Natural killer cell (primary cell): ENCODE measurements around the gene STUM. TPM values are rescaled to one million over a fixed set of nuclear protein-coding genes. Genes with fewer than 3 reads are reported as not detected.
A peak's percentile ranks its signal among the peaks of the same experiment; 100 is the strongest.

Source experiments
- ATAC-seq, 3 donors: fragments of 150-1000 bp in 2 of 3; fragments of 200-7000 bp in 1 of 3; cut with Tn5 transposase; 1 replicate in 1 of 3; 2 replicates in 2 of 3; pipeline ENCODE4 v1.10.0; 2021; ENCODE audit warnings: mild to moderate bottlenecking in 2 of 3, moderate library complexity in 2 of 3
- DNase-seq, 2 donors: peaks; one replicate each; pipeline versions ENCODE4 v3.0.0 to v3.0.0-alpha.2; 2013 to 2021; ENCODE audit warnings: mixed read lengths in 1 of 2
- H3K27ac ChIP-seq: one replicate; pipeline ENCODE4 v1.5.1; 2013; ENCODE audit warnings: mild to moderate bottlenecking, low read length
- H3K27me3 ChIP-seq: one replicate; pipeline ENCODE4 v1.6.1; 2013; ENCODE audit warnings: low read length; ENCODE audit not compliant: control insufficient read depth, insufficient read depth
- H3K36me3 ChIP-seq: one replicate; pipeline ENCODE4 v1.6.1; 2013; ENCODE audit warnings: low read length; ENCODE audit not compliant: control insufficient read depth, insufficient read depth
- H3K4me1 ChIP-seq: one replicate; pipeline ENCODE4 v1.6.1; 2013; ENCODE audit warnings: low read length; ENCODE audit not compliant: control insufficient read depth, insufficient read depth
- H3K4me3 ChIP-seq: one replicate; pipeline ENCODE4 v1.5.1; 2013; ENCODE audit warnings: low read length
- H3K9me3 ChIP-seq: one replicate; pipeline ENCODE4 v1.6.1; 2013; ENCODE audit warnings: low read length; ENCODE audit not compliant: control insufficient read depth, insufficient read depth
- H3K27ac Mint-ChIP-seq, 2 donors: one replicate each; pipeline ENCODE4 v1.8.0; 2022; ENCODE audit warnings: mild to moderate bottlenecking in 2 of 2, mixed read lengths in 2 of 2, moderate library complexity in 1 of 2
- H3K27me3 Mint-ChIP-seq, 2 donors: one replicate each; pipeline ENCODE4 v1.8.0; 2022; ENCODE audit warnings: low read depth in 2 of 2, mixed read lengths in 2 of 2
- H3K36me3 Mint-ChIP-seq: one replicate; pipeline ENCODE4 v1.8.0; 2022; ENCODE audit warnings: mixed read lengths
- H3K4me1 Mint-ChIP-seq, 2 donors: one replicate each; pipeline ENCODE4 v1.8.0; 2022; ENCODE audit warnings: mixed read lengths in 2 of 2
- H3K4me3 Mint-ChIP-seq: one replicate; pipeline ENCODE4 v1.8.0; 2022; ENCODE audit warnings: mild to moderate bottlenecking, moderate library complexity, mixed read lengths
- H3K9me3 Mint-ChIP-seq, 2 donors: one replicate each; pipeline ENCODE4 v1.8.0; 2022; ENCODE audit warnings: mixed read lengths in 2 of 2
- CTCF ChIP-seq: fragments of 200-600 bp; IDR thresholded peaks from one replicate; pipeline ENCODE4 v1.8.0; 2022; ENCODE audit warnings: antibody characterized with exemption
- WGBS: methylation state at CpG from one replicate; pipeline ENCODE4 v1.1.7; 2013; ENCODE audit warnings: missing lambda C conversion rate; ENCODE audit not compliant: insufficient coverage; 5-methylcytosine and 5-hydroxymethylcytosine counted together
- intact Hi-C: fragments of 100-400 bp; cut with micrococcal nuclease; formaldehyde crosslinking; loops from one replicate; pipeline ENCODE4 v1.14.2; 2022
- total RNA-seq, 4 donors: library from RNA; stranded (reverse); fragments of 120-200 nt in 1 of 4; gene quantifications; one replicate each; pipeline versions ENCODE4 v1.2.3 to v1.2.4, GENCODE V29; 2013 to 2022

Gene STUM
- total RNA-seq, 3 donors from 2014 or later (not counting 1 experiment from before 2014, with no cell fraction given): not detected

- H3K27ac Mint-ChIP-seq: no peak overlapping the region
- 70% methylated on average over 1 of the region's 1 CpG for WGBS
- ATAC-seq: no peak
Observed at GRCh38 chr1:226519135-226519534, 29.4 kb upstream of the STUM start.

GRCh38 chr1:226519716-226520598, 28.6 kb upstream of the STUM start:
- H3K4me3 Mint-ChIP-seq: no peak overlapping the region
- WGBS: 89% methylated on average over 13 of the region's 13 CpGs
- no peak overlapping the region for H3K27ac Mint-ChIP-seq

More at GRCh38 chr1:226519135-226519534, 29.4 kb upstream of the STUM start:
- Histone ChIP-seq H3K27me3 (no peaks in the 10 kb centered on the region), H3K9me3 (no peaks in the 10 kb centered on the region), H3K36me3 (no peaks in the 10 kb centered on the region), H3K4me3 (no peak overlapping the region), H3K4me1 (no peaks in the 10 kb centered on the region), H3K27ac (no peak overlapping the region)
- H3K27me3 Mint-ChIP-seq: peaks cover 16 to 28% of the 10 kb centered on the region in 2 donors
- no peaks in the 10 kb centered on the region for H3K36me3 Mint-ChIP-seq
- TF ChIP-seq CTCF: no peak
- no peaks in the 10 kb centered on the region for H3K4me1 Mint-ChIP-seq
- intact Hi-C loops: no loop called here
- H3K9me3 Mint-ChIP-seq: no peaks in the 10 kb centered on the region
- no peak overlapping the region for H3K4me3 Mint-ChIP-seq
- DNase-seq: no peak

GRCh38 chr1:226520640-226521355, 27.8 kb upstream of the STUM start:
- Mint-ChIP-seq H3K4me3 (no peak overlapping the region), H3K9me3 (peaks cover 0 to 2% of the 10 kb centered on the region in 2 donors), H3K4me1 (no peaks in the 10 kb centered on the region), H3K27me3 (peaks cover 21 to 34% of the 10 kb centered on the region in 2 donors), H3K27ac (no peak overlapping the region), H3K36me3 (no peaks in the 10 kb centered on the region)
- Histone ChIP-seq H3K36me3 (no peaks in the 10 kb centered on the region), H3K27me3 (no peaks in the 10 kb centered on the region), H3K9me3 (no peaks in the 10 kb centered on the region), H3K27ac (no peak overlapping the region), H3K4me1 (no peaks in the 10 kb centered on the region), H3K4me3 (no peak overlapping the region)
- ATAC-seq: no peak
- no peak for TF ChIP-seq CTCF
- no peak for DNase-seq
- 86% methylated on average over 8 of the region's 9 CpGs for WGBS
- intact Hi-C loops: no loop called here

More at GRCh38 chr1:226519716-226520598, 28.6 kb upstream of the STUM start:
- Histone ChIP-seq H3K36me3 (no peaks in the 10 kb centered on the region), H3K27ac (no peak overlapping the region), H3K4me3 (no peak overlapping the region), H3K9me3 (no peaks in the 10 kb centered on the region), H3K4me1 (no peaks in the 10 kb centered on the region), H3K27me3 (no peaks in the 10 kb centered on the region)
- H3K4me1 Mint-ChIP-seq: no peaks in the 10 kb centered on the region
- ATAC-seq: peak in 1 of 3 donors; percentile 15
- H3K27me3 Mint-ChIP-seq: peaks cover 21 to 34% of the 10 kb centered on the region in 2 donors
- no peak for TF ChIP-seq CTCF
- no peaks in the 10 kb centered on the region for H3K36me3 Mint-ChIP-seq
- no peak for DNase-seq
- intact Hi-C loops: no loop called here
- H3K9me3 Mint-ChIP-seq: peaks cover 0 to 2% of the 10 kb centered on the region in 2 donors
